ENCODE results near the gene ATG4D.
"Not testable (repeated sequence)": the region's sequence is repeated elsewhere in the genome, so short reads cannot be mapped to it uniquely, and the experiment has no call there.

Gene ATG4D

DNA sequence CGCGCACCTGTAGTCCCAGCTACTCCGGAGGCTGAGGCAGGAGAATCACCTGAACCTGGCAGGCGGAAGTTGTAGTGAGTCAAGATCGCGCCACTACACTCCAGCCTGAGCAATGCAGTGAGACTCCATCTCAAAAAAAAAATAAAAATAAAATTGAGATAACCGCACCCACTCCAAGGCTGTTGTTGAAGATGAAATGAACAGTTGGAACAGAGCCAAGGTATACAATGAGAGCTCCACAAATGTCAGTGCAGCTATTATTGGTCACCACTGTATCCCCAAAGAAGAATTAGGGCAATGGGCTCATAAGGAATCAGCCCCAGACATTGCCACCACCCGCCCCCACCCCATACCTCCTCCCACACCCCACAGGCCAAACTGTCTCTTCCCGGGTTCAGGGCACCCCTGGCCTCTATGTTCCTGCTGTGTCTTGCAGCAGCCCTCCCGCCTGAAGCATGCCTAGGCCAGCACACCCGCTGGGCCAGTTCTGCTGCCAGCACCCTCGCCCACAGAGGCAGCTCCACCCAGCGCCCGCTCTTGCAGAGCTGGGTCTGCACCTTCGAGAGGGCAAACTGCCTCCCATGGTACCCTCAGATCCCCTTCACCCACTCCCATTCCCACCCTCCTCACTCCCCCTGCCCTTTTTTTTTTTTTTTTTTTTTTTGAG lies 22.9 kb upstream of the ATG4D start:
- peak; percentile 12 for DNase-seq

DNA sequence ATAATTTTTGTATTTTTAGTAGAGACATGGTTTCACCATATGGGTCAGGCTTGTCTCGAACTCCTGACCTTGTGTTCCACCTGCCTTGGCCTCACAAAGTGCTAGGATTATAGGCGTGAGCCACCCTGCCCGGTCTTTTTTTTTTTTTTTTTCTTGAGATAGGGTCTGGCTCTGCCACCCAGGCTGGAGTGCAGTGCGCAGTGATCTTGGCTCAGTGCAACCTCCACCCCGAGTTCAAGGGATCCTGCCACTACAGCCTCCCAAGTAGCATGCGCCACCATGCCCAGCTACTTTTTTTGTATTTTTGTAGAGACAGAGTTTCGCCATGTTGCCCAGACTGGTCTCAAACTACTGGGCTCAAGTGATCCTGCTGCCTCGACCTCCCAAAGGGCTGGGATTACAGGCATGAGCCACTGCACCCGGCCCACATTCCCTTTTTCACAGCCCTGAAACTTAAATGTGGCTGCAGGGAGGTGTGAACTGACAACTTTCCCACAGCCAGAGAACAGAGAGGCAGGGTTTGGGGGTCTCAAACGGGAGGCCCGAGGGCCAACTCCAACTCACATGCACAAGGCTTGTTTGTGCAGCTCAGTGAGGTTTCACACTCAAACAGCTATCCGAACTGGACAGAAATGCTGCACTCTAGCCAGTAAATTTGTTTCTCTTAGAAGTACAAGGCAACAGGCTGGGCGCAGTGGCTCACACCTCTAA lies 22.1 kb upstream of the ATG4D start:
- DNase-seq = no peak

- DNase-seq = no peak
These were observed 20.5 kb upstream of the ATG4D start for GRCh38 chr19:10523135-10523636.

- DNase-seq = no peak
These were observed 18.1 kb upstream of the ATG4D start for GRCh38 chr19:10525636-10526035.

DNA sequence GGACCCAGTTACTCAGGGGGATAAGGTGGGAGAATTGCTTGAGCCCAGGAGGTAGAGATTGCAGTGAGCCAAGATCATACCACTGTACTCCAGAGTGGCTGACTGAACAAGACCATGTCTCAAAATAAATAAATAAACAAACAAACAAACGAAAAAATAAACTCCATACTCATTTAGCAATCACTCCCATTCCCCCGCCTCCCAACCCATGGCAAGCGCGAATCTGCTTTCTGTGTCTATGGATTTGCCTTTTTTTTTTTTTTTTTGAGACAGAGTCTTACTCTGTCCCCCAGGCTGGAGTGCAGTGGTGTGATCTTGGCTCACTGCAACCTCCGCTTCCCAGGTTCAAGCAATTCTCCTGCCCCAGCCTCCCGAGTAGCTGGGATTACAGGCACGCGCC lies 16.8 kb upstream of the ATG4D start:
- DNase-seq = not testable (repeated sequence)

- no peak for DNase-seq
These were observed 11.2 kb upstream of the ATG4D start for GRCh38 chr19:10532457-10532856.

DNA sequence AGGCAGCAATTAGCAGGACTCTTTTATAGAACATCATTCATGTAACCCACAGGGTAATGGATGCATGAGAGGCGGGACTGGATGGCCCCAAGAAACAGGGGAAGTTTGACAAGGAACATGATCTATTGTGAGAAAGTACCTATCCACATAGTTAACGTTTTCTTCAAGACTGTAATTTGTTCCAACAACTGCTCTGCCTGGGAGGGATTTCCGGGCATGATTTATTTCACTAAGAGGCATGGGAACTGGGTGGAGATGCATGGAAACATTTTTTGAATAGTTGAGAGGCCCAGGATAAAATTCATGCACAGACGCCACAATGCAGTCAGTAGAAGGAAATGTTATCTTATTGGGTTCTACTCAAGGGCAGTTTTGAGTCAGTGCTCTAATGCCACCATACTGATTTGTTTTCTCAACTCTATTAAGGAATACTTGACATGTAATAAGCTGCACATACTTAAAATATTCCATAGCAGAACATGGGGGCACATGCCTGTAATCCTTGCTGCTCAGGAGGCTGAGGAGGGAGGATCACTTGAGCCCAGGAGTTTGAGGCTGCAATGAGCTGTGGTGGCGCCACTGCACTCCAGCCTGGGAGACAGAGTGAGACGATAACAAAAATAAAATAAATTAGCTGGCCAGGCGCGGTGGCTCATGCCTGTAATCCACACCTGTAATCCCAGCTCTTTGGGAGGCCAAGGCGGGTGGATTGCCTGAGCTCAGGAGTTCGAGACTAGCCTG lies 9.9 kb upstream of the ATG4D start:
- no peak for DNase-seq

DNA sequence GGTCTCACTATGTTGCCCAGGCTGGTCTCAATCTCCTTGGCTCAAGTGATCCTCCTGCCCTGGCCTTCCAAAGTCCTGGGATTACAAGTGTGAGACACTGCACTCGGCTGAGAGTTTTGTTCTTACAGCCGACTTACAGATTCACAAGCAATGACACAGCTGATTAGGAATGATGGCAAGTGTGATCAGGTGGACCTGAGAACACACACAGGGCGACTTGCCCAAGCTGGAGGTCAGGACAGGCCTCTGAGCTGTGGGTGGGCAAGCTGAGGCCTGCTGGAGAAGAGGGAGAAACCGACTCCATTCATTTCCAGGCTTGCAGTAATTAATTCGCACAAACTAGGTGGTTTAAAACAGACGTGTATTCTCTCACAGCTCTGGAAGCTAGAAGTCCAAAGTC lies 8.1 kb upstream of the ATG4D start:
- no peak for DNase-seq

DNA sequence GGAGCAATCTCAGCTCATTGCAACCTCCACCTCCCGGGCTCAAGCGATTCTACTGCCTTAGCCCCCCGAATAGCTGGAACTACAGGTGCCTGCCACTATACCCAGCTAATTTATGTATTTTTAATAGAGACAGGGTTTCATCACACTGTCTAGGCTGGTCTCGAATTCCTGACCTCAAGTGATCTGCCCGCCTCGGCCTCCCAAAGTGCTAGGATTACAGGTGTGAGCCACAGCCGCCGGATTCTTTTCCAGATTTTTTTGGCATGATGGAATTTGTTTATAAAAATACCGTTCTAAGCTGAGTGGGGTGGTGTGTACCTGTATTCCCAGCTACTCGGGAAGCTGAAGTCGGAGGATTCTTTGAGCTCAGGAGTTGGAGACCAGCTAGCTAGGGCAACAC lies 6.0 kb upstream of the ATG4D start:
- no peak for DNase-seq

DNA sequence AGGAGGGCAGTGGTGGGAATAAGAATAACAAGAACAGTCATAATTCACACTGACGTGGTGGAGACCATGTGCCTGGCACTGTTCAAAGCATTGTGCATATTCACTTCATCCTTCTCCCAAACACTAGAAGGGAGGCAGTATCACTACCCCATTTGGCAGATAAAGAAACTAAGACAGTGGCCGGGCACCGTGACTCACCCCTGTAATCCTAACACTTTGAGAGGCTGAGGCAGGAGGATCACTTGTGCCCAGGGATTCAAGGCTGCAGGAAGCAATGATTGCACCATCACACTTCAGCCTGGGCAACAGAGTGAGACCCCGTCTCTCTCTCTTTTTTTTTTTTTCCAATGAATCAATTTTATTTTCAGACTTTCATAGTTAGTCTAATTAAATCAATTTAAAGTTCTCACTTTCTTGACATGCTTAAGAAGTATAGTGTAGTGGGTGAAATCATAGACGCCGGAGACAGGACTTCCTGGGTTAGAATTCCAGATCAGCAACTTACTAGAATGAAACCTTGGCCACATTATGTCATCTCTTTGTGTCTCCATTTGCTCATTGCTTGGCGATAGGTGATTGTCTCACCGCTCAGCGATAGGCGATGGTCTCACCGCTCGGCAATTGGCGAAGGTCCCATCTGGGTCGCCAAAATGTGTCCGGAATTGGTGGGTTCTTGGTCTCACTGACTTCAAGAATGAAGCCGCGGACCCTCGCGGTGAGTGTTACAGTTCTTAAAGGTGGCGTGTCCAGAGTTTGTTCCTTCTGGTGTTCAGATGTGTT lies 5.3 kb upstream of the ATG4D start:
- no peak for DNase-seq

DNA sequence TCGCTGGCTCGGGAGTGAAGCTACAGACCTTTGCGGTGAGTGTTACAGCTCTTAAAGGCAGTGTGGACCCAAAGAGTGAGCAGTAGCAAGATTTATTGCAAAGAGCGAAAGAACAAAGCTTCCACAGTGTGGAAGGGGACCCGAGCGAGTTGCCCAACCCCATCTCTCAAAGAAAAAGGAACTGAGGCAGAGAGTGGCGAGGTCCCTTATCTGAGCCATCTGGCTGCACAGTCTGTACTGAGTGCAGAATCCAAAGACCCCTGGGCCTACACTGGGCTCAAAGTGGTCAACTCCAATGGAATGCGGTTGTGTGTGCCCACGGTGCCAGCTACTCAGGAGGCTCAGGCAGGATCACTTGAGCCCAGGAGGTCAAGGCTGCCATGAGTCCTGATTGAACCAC lies 4.7 kb upstream of the ATG4D start:
- DNase-seq = not testable (repeated sequence)

- DNase-seq = no peak
These were observed 665 bp upstream of the ATG4D start for GRCh38 chr19:10543059-10543419.

DNA sequence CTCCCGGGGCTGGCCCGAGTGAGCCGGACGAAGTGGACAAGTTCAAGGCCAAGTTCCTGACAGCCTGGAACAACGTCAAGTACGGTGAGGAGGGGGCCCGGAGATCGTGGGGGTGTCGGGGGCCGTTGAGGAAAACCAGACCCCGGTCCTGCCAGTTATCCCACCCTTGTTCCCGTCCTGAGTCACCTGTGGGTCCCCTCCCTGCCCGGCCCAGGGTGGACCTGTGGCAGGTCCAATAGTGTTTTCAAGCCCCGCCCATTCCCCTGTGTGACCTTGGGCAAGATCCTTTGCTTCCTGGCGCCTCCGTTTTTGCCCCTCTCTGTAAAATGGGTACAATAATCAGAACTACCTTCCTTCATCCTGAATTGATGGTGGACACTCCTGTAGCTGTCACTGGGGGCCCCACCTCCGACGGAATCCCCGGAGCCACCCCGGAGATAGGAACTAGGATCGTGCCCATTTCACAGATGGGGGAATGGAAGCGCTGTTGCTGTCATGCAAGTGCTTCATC lies 593 bp downstream of the ATG4D start:
- DNase-seq = peak; percentile 19

- DNase-seq = no peak
These were observed 1.1 kb downstream of the ATG4D start for GRCh38 chr19:10544753-10545251.

DNA sequence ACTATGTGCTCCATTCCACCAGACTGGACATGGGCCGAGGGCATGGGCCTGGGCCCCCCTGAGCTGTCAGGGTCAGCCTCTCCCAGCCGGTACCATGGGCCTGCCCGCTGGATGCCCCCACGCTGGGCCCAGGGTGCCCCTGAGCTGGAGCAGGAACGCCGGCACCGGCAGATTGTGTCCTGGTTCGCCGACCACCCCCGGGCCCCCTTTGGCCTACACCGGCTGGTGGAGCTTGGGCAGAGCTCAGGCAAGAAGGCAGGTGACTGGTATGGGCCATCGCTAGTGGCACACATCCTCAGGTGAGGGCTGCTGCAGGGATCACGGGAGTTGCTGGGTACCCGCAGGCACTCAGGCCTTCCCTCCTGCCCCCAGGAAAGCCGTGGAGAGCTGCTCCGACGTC lies 3.1 kb downstream of the ATG4D start:
- no peak for DNase-seq

GRCh38 chr19:10548746-10549276 lies 5.1 kb downstream of the ATG4D start:
- no peak for DNase-seq

DNA sequence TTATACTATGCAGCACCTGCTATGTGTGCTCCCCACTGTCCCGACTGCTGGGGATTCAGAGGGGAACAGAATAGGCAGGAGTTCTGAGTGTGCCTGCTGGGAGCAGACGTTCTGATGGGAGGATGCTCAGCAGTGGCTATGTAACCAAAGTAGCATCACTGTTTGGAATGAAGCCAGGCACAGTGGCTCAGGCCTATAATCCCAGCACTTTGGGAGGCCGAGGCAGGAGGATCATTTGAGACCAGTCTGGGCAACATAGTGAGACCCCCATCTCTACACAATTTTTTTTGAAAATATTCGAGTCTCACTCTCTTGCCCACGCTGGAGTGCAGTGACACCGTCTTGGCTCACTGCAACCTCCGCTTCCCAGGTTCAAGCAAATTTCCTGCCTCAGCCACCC lies 6.0 kb downstream of the ATG4D start:
- no peak for DNase-seq

- DNase-seq = no peak
These were observed 6.6 kb downstream of the ATG4D start for GRCh38 chr19:10550336-10550735.

DNA sequence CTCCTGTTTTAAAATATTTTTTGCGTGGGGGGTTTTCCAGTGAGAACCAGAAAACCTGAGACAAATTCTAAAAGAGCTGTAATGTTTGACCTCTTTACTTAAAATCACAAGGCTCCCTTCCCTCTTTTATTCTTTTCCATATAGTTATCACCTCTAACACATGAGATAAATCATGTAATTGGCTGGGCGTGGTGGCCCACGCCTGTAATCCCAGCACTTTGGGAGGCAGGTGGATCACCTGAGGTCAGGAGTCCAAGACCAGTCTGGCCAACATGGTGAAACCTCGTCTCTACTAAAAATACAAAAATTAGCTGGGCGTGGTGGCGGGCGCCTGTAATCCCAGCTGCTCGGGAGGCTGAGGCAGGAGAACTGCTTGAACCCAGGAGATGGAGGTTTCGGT lies 7.3 kb downstream of the ATG4D start:
- not testable (repeated sequence) for DNase-seq

GRCh38 chr19:10551698-10552301 lies 8.1 kb downstream of the ATG4D start:
- peak; percentile 46 for DNase-seq

DNA sequence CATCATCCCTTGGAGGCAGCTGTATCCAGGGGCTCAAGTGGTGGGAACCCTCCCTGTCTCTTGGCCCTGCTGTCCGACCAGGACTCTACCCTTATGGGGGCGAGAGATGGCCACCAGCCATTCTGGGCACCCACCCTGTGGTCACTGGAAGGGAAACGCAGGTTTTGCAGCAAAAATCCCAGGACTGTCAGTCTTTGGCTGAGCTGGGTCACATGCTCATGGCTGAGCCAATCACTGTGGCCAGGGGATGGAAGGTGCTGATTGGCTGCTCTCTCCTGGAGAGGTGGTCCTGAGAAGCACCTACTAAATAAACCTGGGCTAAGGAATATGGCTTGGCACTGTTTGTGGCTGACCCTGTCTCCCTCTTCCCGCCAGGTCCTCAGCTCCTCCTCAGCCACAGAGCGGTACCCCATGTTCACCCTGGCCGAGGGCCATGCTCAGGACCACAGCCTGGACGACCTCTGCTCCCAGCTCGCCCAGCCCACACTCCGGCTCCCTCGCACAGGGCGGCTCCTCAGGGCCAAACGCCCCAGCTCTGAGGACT lies 8.9 kb downstream of the ATG4D start:
- DNase-seq = peak; percentile 45
